MM.1S (cell line): ENCODE results near the gene ARSI.

ENCODE experiments used
- EZH2 ChIP-seq: fragments of 300-600 bp; sonication (generic); optimal IDR thresholded peaks from 2 replicates; pipeline ENCODE3; 2017; ENCODE audit warnings: low read depth, mild to moderate bottlenecking, antibody characterized with exemption, low read length, mixed read lengths
- TF ChIP-seq, protein P1 (sequence below): fragments of 300-600 bp; sonication (generic); IDR thresholded peaks from 2 replicates; pipeline ENCODE4 v1.5.1; 2016; ENCODE audit warnings: antibody characterized with exemption, low read length, mixed read lengths

DNA sequence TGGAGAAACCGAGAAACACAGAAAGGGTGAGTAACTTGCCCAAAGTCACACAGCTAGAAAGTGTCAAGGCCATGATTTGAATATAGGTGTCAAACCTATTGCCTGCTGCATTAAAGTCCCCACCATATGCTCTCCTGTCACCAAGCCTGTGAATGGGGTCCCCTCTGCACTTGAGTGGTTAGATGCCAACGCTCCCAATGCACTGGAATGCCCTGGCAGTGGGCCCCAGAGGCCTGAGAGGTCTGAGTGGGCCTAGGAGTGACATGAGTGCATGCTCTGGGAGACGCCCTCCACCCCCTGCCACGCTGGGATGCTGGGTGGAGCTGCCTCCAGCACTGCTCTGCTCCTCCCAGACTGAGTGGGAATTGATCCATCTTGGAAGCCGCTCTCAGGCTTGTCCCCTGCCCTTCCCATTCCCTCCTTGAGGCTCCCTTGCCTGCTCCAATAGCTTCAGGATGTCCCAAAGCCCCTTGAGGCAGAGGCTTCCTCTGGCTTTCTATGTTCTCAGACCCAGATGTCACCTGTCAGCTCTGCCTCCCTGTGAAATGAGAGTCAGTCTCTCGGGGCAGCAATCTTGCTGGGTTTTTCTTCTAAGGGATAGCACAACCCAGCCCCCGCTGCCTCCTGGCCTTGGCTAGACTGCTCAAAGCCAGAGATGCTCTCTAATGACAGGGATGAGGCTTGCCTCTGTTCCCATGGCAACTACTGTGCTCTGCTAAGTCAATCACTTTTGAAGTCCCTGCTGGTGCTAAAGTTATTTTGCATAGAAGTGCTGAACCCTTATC is 6.6 kb upstream of the ARSI start:
- TF ChIP-seq, protein P1, sequence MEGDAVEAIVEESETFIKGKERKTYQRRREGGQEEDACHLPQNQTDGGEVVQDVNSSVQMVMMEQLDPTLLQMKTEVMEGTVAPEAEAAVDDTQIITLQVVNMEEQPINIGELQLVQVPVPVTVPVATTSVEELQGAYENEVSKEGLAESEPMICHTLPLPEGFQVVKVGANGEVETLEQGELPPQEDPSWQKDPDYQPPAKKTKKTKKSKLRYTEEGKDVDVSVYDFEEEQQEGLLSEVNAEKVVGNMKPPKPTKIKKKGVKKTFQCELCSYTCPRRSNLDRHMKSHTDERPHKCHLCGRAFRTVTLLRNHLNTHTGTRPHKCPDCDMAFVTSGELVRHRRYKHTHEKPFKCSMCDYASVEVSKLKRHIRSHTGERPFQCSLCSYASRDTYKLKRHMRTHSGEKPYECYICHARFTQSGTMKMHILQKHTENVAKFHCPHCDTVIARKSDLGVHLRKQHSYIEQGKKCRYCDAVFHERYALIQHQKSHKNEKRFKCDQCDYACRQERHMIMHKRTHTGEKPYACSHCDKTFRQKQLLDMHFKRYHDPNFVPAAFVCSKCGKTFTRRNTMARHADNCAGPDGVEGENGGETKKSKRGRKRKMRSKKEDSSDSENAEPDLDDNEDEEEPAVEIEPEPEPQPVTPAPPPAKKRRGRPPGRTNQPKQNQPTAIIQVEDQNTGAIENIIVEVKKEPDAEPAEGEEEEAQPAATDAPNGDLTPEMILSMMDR = no peak
- TF ChIP-seq EZH2 = no peak
